H9 (cell line): ENCODE measurements around the gene CABCOCO1. TPM values are rescaled to one million over a fixed set of nuclear protein-coding genes. Genes with fewer than 3 reads are reported as not detected.

ENCODE experiments used
- DNase-seq: peaks from one replicate; pipeline ENCODE4 v3.0.0-alpha.2; 2017
- H2AFZ ChIP-seq: one replicate; pipeline ENCODE4 v1.6.1; 2013; ENCODE audit warnings: mild to moderate bottlenecking, low read length, control low read depth, moderate library complexity
- H2AK5ac ChIP-seq: 2 replicates; pipeline ENCODE4 v1.6.1; 2013; ENCODE audit warnings: low read length, control low read depth, mixed read lengths; ENCODE audit not compliant: insufficient read length
- H2BK120ac ChIP-seq: one replicate; pipeline ENCODE4 v1.6.1; 2013; ENCODE audit warnings: low read depth, mild to moderate bottlenecking, low read length, control low read depth, inconsistent platforms; ENCODE audit not compliant: poor library complexity, severe bottlenecking
- H2BK12ac ChIP-seq: 2 replicates; pipeline ENCODE4 v1.6.1; 2013; ENCODE audit warnings: low read length, control low read depth, mixed read lengths, low read depth; ENCODE audit not compliant: insufficient read length
- H2BK15ac ChIP-seq: 2 replicates; pipeline ENCODE4 v1.6.1; 2013; ENCODE audit warnings: low read depth, low read length, control low read depth
- H2BK20ac ChIP-seq: one replicate; pipeline ENCODE4 v1.6.1; 2013; ENCODE audit warnings: low read depth, mild to moderate bottlenecking, low read length, control low read depth, inconsistent platforms; ENCODE audit not compliant: poor library complexity, severe bottlenecking
- H2BK5ac ChIP-seq: 2 replicates; pipeline ENCODE4 v1.6.1; 2013; ENCODE audit warnings: low read length, control low read depth, mixed read lengths; ENCODE audit not compliant: insufficient read length
- H3K14ac ChIP-seq: 2 replicates; pipeline ENCODE4 v1.6.1; 2013; ENCODE audit warnings: low read length, control low read depth; ENCODE audit not compliant: insufficient read depth
- H3K18ac ChIP-seq: 2 replicates; pipeline ENCODE4 v1.6.1; 2013; ENCODE audit warnings: low read depth, mild to moderate bottlenecking, mixed read lengths, low read length, control low read depth; ENCODE audit not compliant: insufficient read length
- H3K23ac ChIP-seq: 2 replicates; pipeline ENCODE4 v1.6.1; 2013; ENCODE audit warnings: low read length, control low read depth, mixed read lengths, low read depth; ENCODE audit not compliant: insufficient read length
- H3K23me2 ChIP-seq: 2 replicates; pipeline ENCODE4 v1.6.1; 2013; ENCODE audit warnings: low read depth, mild to moderate bottlenecking, mixed read lengths, low read length, control low read depth; ENCODE audit not compliant: insufficient read length, poor library complexity, severe bottlenecking
- H3K27ac ChIP-seq: 2 replicates; pipeline ENCODE4 v1.5.1; 2013; ENCODE audit warnings: low read length, control low read depth, mixed read lengths, low read depth; ENCODE audit not compliant: insufficient read length
- H3K27me3 ChIP-seq: 2 replicates; pipeline ENCODE4 v1.6.1; 2013; ENCODE audit warnings: low read length, control low read depth, inconsistent platforms; ENCODE audit not compliant: insufficient read depth
- H3K4ac ChIP-seq: 2 replicates; pipeline ENCODE4 v1.6.1; 2013; ENCODE audit warnings: low read depth, mild to moderate bottlenecking, control low read depth, inconsistent platforms, low read length, moderate library complexity
- H3K4me1 ChIP-seq: 2 replicates; pipeline ENCODE4 v1.6.1; 2013; ENCODE audit warnings: low read length, control low read depth, inconsistent platforms; ENCODE audit not compliant: insufficient read depth
- H3K4me2 ChIP-seq: 2 replicates; pipeline ENCODE4 v1.6.1; 2013; ENCODE audit warnings: low read length, control low read depth, mixed read lengths; ENCODE audit not compliant: insufficient read length, insufficient read depth
- H3K56ac ChIP-seq: 2 replicates; pipeline ENCODE4 v1.6.1; 2013; ENCODE audit warnings: low read depth, mild to moderate bottlenecking, mixed read lengths, low read length, control low read depth; ENCODE audit not compliant: insufficient read length
- H3K79me1 ChIP-seq: 2 replicates; pipeline ENCODE4 v1.6.1; 2013; ENCODE audit warnings: low read depth, mild to moderate bottlenecking, moderate library complexity, low read length, control low read depth, inconsistent platforms; ENCODE audit not compliant: insufficient read depth, poor library complexity, severe bottlenecking
- H3K79me2 ChIP-seq: 2 replicates; pipeline ENCODE4 v1.6.1; 2013; ENCODE audit warnings: low read length, control low read depth, inconsistent platforms; ENCODE audit not compliant: insufficient read depth
- H3K9ac ChIP-seq: 2 replicates; pipeline ENCODE4 v1.6.1; 2013; ENCODE audit warnings: low read length, control low read depth, mixed read lengths; ENCODE audit not compliant: insufficient read length; ENCODE audit errors: extremely low read depth
- H3K9me3 ChIP-seq: one replicate; pipeline ENCODE4 v1.6.1; 2013; ENCODE audit warnings: low read depth, low read length, inconsistent platforms; ENCODE audit not compliant: control insufficient read depth
- H3T11ph ChIP-seq: one replicate; pipeline ENCODE4 v1.6.1; 2013; ENCODE audit warnings: mild to moderate bottlenecking, low read length, control low read depth, inconsistent platforms
- H4K20me1 ChIP-seq: one replicate; pipeline ENCODE4 v1.6.1; 2013; ENCODE audit not compliant: control insufficient read depth, insufficient read length, insufficient read depth
- H4K5ac ChIP-seq: 2 replicates; pipeline ENCODE4 v1.6.1; 2013; ENCODE audit warnings: low read depth, mild to moderate bottlenecking, mixed read lengths, low read length, control low read depth; ENCODE audit not compliant: insufficient read length
- H4K8ac ChIP-seq: replicated peaks from 2 replicates; pipeline ENCODE4 v1.6.1; 2013; ENCODE audit warnings: low read length, control low read depth, mixed read lengths, low read depth; ENCODE audit not compliant: insufficient read length
- H4K91ac ChIP-seq: 2 replicates; pipeline ENCODE4 v1.6.1; 2013; ENCODE audit warnings: low read depth, mild to moderate bottlenecking, moderate library complexity, mixed read lengths, low read length, control low read depth; ENCODE audit not compliant: insufficient read length
- H3K27ac Mint-ChIP-seq, 3 experiments: 2 replicates in 2 of 3; 3 replicates in 1 of 3; pipeline ENCODE4 v1.8.0; 2020 to 2021; ENCODE audit warnings: mixed read lengths in 3 of 3, mild to moderate bottlenecking in 1 of 3, moderate library complexity in 1 of 3
- H3K27me3 Mint-ChIP-seq: 2 replicates; pipeline ENCODE4 v1.8.0; 2021; ENCODE audit warnings: low read depth, mild to moderate bottlenecking, moderate library complexity, mixed read lengths
- H3K36me3 Mint-ChIP-seq, 3 experiments: 2 replicates in 2 of 3; 3 replicates in 1 of 3; pipeline ENCODE4 v1.8.0; 2020 to 2021; ENCODE audit warnings: low read depth in 3 of 3, mixed read lengths in 3 of 3; ENCODE audit not compliant: insufficient read depth in 1 of 3
- H3K4me1 Mint-ChIP-seq, 2 experiments: 2 replicates each; pipeline ENCODE4 v1.8.0; 2020; ENCODE audit warnings: mixed read lengths in 2 of 2
- H3K4me3 Mint-ChIP-seq, 2 experiments: 2 replicates in 1 of 2; 3 replicates in 1 of 2; pipeline ENCODE4 v1.8.0; 2020 to 2021; ENCODE audit warnings: mild to moderate bottlenecking in 2 of 2, mixed read lengths in 2 of 2, moderate library complexity in 1 of 2
- H3K9me3 Mint-ChIP-seq, 2 experiments: 2 replicates in 1 of 2; 3 replicates in 1 of 2; pipeline ENCODE4 v1.8.0; 2020; ENCODE audit warnings: mild to moderate bottlenecking in 2 of 2, mixed read lengths in 2 of 2, moderate library complexity in 1 of 2
- WGBS: extraction: QIAGEN DNeasy Blood & Tissue Kit; methylation state at CpG from one replicate; pipeline ENCODE4 v1.1.7; 2013; ENCODE audit warnings: missing lambda C conversion rate, low lambda C conversion rate, mixed read lengths; ENCODE audit not compliant: insufficient read length; ENCODE audit errors: extremely low coverage; 5-methylcytosine and 5-hydroxymethylcytosine counted together
- long read RNA-seq: library from polyadenylated mRNA; unstranded; transcript quantifications from one replicate; pipeline ENCODE4 v2.0.0, GENCODE V29; 2020
- total RNA-seq: library from RNA; stranded (reverse); gene quantifications from 2 replicates; pipeline ENCODE4 v1.2.1, GENCODE V29; 2021
- TF ChIP-seq, protein P1 (sequence below): fragments of 200-600 bp; sonication (generic); conservative IDR thresholded peaks from 3 replicates; pipeline ENCODE4 v1.8.0; 2021; ENCODE audit warnings: antibody characterized with exemption, mild to moderate bottlenecking

CABCOCO1 gene, protein sequence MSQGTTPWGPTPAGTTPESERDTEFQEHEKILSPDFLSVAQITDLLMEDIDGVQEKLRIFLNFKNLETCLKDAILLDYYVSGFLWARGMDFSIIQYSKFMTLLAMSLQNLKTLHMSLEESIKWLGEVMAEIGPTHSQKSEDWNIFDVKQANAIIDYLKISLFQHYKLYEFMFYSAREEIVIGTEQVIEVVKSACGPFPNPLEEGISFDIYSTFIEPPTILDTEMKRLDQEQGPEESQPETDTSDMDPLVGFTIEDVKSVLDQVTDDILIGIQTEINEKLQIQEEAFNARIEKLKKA
- not detected in 2 replicates for total RNA-seq
- long read RNA-seq = 0 reads

DNA sequence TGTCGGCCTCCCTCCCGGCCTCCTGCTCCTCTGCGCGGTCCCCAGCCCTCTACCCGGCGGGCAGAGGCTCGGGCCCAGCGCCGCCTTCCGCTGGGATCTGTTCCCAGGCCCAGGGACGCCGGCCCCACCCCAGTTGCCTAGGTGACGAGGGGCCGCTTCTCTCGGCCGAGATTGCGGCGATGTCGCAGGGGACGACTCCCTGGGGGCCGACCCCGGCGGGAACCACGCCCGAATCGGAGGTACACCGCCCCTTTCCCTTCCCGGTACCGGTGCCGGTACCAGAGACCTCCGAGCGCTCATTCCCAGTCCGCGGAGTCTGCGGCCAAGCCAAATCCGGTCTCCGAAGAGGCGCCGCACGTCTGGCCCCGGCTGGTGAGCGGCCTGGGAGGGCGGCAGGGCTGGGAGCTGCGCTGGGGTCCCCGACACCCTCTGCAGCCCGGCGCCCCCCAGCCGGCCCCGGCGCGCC, at the start of gene CABCOCO1:
CABCOCO1 (plus strand) TSS at position 136 of the 466 bp plus-strand sequence; CDS start at position 180, 44 bp downstream.
- WGBS = no CpG with 5 or more reads among the region's 51 CpGs
- H3K9me3 Mint-ChIP-seq = no peaks in the 10 kb centered on the region
- Histone ChIP-seq H4K5ac (no peak within 1 kb of the TSS), H3K9me3 (no peaks in the 10 kb centered on the region), H2BK12ac (no peak within 1 kb of the TSS), H2BK20ac (no peak within 1 kb of the TSS), H2BK15ac (no peak within 1 kb of the TSS), H3K4ac (no peak within 1 kb of the TSS), H4K20me1 (no peaks in the 10 kb centered on the region), H4K91ac (no peak within 1 kb of the TSS), H3K18ac (no peak within 1 kb of the TSS), H3K27ac (no peak within 1 kb of the TSS), H2AFZ (no peak within 1 kb of the TSS), H3K4me2 (peak within 1 kb of the TSS; percentile 11), H4K8ac (no peak within 1 kb of the TSS), H3T11ph (no peak within 1 kb of the TSS), H2BK5ac (no peak within 1 kb of the TSS), H3K27me3 (no peaks in the 10 kb centered on the region), H3K79me1 (no peaks in the 10 kb centered on the region), H3K14ac (no peak within 1 kb of the TSS), H3K9ac (no peak within 1 kb of the TSS), H3K56ac (no peak within 1 kb of the TSS), H2BK120ac (no peak within 1 kb of the TSS), H3K23ac (no peak within 1 kb of the TSS), H3K4me1 (no peaks in the 10 kb centered on the region), H3K23me2 (peaks cover 5% of the 10 kb centered on the region), H3K79me2 (no peaks in the 10 kb centered on the region), H2AK5ac (no peak within 1 kb of the TSS)
- peak; percentile 84 for DNase-seq
- peak within 1 kb of the TSS; percentile 54 to 74 for H3K4me3 Mint-ChIP-seq
- peaks cover 8% of the 10 kb centered on the region for H3K27me3 Mint-ChIP-seq
- TF ChIP-seq, protein P1, sequence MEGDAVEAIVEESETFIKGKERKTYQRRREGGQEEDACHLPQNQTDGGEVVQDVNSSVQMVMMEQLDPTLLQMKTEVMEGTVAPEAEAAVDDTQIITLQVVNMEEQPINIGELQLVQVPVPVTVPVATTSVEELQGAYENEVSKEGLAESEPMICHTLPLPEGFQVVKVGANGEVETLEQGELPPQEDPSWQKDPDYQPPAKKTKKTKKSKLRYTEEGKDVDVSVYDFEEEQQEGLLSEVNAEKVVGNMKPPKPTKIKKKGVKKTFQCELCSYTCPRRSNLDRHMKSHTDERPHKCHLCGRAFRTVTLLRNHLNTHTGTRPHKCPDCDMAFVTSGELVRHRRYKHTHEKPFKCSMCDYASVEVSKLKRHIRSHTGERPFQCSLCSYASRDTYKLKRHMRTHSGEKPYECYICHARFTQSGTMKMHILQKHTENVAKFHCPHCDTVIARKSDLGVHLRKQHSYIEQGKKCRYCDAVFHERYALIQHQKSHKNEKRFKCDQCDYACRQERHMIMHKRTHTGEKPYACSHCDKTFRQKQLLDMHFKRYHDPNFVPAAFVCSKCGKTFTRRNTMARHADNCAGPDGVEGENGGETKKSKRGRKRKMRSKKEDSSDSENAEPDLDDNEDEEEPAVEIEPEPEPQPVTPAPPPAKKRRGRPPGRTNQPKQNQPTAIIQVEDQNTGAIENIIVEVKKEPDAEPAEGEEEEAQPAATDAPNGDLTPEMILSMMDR = peak; percentile 26; the same call in 1 of the 3 replicates
- H3K36me3 Mint-ChIP-seq = no peaks in the 10 kb centered on the region
- no peak within 1 kb of the TSS for H3K27ac Mint-ChIP-seq
- H3K4me1 Mint-ChIP-seq = peaks cover 5% of the 10 kb centered on the region in 2 experiments; a peak in 2 of 4 replicates
